Measurements from ENCODE around the gene LHFPL3. TPM values are rescaled to one million over a fixed set of nuclear protein-coding genes. Genes with fewer than 3 reads are reported as not detected.

The LHFPL3 gene
- total and polyA plus RNA-seq, 5 donors from 2014 or later: not detected

DNA sequence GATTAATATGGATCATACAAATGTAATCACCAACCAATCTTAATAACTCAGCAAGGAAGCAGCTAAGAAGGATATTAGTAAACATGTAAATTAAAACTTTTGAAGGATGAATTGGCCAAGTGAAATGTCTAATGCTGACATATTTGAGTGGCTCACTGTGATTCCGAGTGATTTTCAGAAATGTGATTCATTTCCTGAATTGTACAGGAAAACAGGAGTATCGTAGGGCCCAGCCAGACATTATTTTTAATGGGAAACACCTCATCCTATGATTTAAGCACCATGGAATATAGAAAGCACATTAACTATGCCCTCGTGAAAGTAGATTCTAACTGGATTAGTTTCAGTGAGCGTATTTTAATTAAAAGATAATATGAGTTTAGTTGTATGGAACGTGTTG, 82.3 kb downstream of the LHFPL3 start:
- ATAC-seq (ENCODE audit: low read depth in 2 of 2) (no peak), DNase-seq (no peak)
- no peaks in the 10 kb centered on the region for H3K27me3 ChIP-seq (ENCODE audit: control insufficient read depth, insufficient read depth, low read length)
- H3K4me1 ChIP-seq (ENCODE audit: control insufficient read depth, insufficient read depth, low read length, poor library complexity, severe bottlenecking): no peaks in the 10 kb centered on the region
- H3K36me3 ChIP-seq (ENCODE audit: control insufficient read depth, insufficient read depth, low read length): no peaks in the 10 kb centered on the region
- peaks cover 0 to 5% (median 0%) of the 10 kb centered on the region in 7 donors for H3K9me3 Mint-ChIP-seq
- H3K36me3 Mint-ChIP-seq: no peaks in the 10 kb centered on the region
- no peaks in the 10 kb centered on the region for H3K27me3 Mint-ChIP-seq
- H3K27ac Mint-ChIP-seq: no peak overlapping the region
- H3K27ac ChIP-seq (ENCODE audit: insufficient read depth, low read length, poor library complexity, severe bottlenecking): no peak overlapping the region
- no peaks in the 10 kb centered on the region for H3K4me1 Mint-ChIP-seq
- H3K4me3 ChIP-seq (ENCODE audit: low read depth, low read length): no peak overlapping the region
- no peaks in the 10 kb centered on the region for H3K9me3 ChIP-seq (ENCODE audit: control insufficient read depth in 2 of 2, low read length in 2 of 2)
- no peak overlapping the region for H3K4me3 Mint-ChIP-seq

DNA sequence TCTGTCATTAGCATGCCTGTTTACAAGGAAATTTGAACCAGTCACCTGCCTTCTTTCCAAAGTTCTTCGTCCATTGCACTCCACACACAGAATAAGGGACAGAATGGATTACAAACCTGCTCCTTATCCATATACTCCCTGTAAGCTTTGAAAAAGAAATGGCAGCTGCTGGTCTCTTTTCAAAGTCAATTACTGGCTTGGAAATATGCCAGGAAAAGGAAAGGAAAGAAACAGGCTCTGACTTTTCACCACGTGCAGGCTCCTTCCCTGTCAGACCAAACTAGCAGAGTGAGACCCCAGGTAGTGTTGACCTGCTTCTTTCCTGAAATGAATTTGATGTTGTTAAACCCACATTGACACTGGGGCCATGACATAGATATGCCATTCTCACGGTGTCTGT, 84.5 kb downstream of the LHFPL3 start:
- Mint-ChIP-seq H3K27ac (no peak overlapping the region), H3K9me3 (peaks cover 0 to 4% (median 0%) of the 10 kb centered on the region in 7 donors), H3K36me3 (no peaks in the 10 kb centered on the region), H3K4me1 (no peaks in the 10 kb centered on the region), H3K27me3 (no peaks in the 10 kb centered on the region), H3K4me3 (no peak overlapping the region)
- no peaks in the 10 kb centered on the region for H3K9me3 ChIP-seq (ENCODE audit: control insufficient read depth in 2 of 2, low read length in 2 of 2)
- no peak for DNase-seq
- ATAC-seq (ENCODE audit: low read depth in 2 of 2): no peak
- no peak overlapping the region for H3K4me3 ChIP-seq (ENCODE audit: low read depth, low read length)
- no peak overlapping the region for H3K27ac ChIP-seq (ENCODE audit: insufficient read depth, low read length, poor library complexity, severe bottlenecking)
- H3K27me3 ChIP-seq (ENCODE audit: control insufficient read depth, insufficient read depth, low read length): no peaks in the 10 kb centered on the region
- no peaks in the 10 kb centered on the region for H3K4me1 ChIP-seq (ENCODE audit: control insufficient read depth, insufficient read depth, low read length, poor library complexity, severe bottlenecking)
- no peaks in the 10 kb centered on the region for H3K36me3 ChIP-seq (ENCODE audit: control insufficient read depth, insufficient read depth, low read length)

DNA sequence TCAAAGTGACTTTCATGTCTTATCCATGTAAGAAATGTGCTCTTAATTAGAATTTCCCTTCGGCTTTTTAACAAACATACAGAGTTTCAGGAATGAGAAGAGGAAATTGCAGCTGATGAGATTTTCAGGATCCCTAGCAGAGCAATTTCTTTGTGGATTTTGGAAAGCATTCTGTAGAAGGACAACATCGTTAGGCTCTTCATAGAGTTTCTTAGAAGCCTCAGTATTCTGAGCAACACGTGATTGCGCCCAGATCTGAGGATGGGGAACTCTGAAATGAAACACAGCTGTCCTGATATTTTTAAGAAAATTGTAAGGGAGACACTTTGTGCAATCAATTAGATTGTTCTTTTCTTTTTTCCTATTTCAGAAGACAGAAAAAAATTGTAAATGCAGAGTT, 85.8 kb downstream of the LHFPL3 start:
- H3K4me1 Mint-ChIP-seq: no peaks in the 10 kb centered on the region
- no peak overlapping the region for H3K4me3 Mint-ChIP-seq
- no peaks in the 10 kb centered on the region for H3K9me3 ChIP-seq (ENCODE audit: control insufficient read depth in 2 of 2, low read length in 2 of 2)
- DNase-seq (no peak), ATAC-seq (ENCODE audit: low read depth in 2 of 2) (no peak)
- peaks cover 0 to 4% (median 0%) of the 10 kb centered on the region in 7 donors for H3K9me3 Mint-ChIP-seq
- H3K27ac Mint-ChIP-seq: no peak overlapping the region
- H3K36me3 ChIP-seq (ENCODE audit: control insufficient read depth, insufficient read depth, low read length): no peaks in the 10 kb centered on the region
- H3K27ac ChIP-seq (ENCODE audit: insufficient read depth, low read length, poor library complexity, severe bottlenecking): no peak overlapping the region
- H3K4me3 ChIP-seq (ENCODE audit: low read depth, low read length): no peak overlapping the region
- H3K36me3 Mint-ChIP-seq: no peaks in the 10 kb centered on the region
- H3K4me1 ChIP-seq (ENCODE audit: control insufficient read depth, insufficient read depth, low read length, poor library complexity, severe bottlenecking): no peaks in the 10 kb centered on the region
- no peaks in the 10 kb centered on the region for H3K27me3 ChIP-seq (ENCODE audit: control insufficient read depth, insufficient read depth, low read length)
- H3K27me3 Mint-ChIP-seq: no peaks in the 10 kb centered on the region

DNA sequence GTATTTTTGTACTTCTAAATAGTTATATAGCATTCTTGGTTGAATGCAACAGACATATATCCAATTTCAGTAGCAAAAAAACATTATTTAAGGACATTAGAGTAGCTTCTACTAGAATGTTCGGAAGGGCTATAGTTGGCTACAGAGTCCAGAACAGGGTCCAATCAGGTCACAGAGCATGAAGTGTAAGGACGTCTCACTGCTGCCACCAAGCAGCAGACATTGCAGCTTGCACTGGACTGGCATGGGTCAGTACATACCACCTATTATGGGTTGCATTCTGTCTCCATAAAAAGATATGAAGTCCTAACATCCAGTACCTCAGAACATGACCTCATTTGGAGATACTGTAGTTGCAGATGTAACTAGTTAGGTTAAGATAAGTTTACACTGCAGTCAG, 87.3 kb downstream of the LHFPL3 start:
- H3K27me3 Mint-ChIP-seq: no peaks in the 10 kb centered on the region
- H3K9me3 ChIP-seq (ENCODE audit: control insufficient read depth in 2 of 2, low read length in 2 of 2): no peaks in the 10 kb centered on the region
- H3K4me3 Mint-ChIP-seq: no peak overlapping the region

DNA sequence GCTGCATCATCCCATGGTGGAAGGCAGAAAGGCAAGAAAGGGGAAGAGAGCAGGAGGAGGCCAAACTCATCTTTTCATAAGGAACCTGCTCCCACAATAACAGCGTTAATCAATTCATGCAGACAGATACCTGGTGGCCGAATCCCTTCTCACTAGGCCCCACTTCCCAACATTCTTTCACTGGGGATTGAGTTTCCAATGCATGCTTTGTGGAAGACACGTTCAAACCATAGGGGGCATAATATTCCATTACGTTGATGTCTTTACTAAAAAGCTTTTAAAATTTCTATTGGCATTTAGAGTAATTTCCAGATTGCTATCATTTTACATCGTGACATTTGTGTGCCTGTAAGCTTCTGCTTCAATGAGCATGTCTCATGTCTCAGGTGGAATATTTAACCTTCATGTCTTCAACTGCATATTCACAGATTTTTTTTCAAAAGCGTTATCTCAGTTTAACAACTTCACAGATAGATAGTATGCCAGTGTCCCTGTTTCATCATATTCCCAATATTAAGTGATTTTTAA, 88.5 kb downstream of the LHFPL3 start:
- peaks cover 0 to 4% (median 0%) of the 10 kb centered on the region in 7 donors for H3K9me3 Mint-ChIP-seq
- ATAC-seq (ENCODE audit: low read depth in 2 of 2) (no peak), DNase-seq (no peak)
- no peak overlapping the region for H3K4me3 Mint-ChIP-seq
- Histone ChIP-seq H3K4me1 (ENCODE audit: control insufficient read depth, insufficient read depth, low read length, poor library complexity, severe bottlenecking) (no peaks in the 10 kb centered on the region), H3K36me3 (ENCODE audit: control insufficient read depth, insufficient read depth, low read length) (no peaks in the 10 kb centered on the region), H3K27me3 (ENCODE audit: control insufficient read depth, insufficient read depth, low read length) (no peaks in the 10 kb centered on the region), H3K9me3 (ENCODE audit: control insufficient read depth in 2 of 2, low read length in 2 of 2) (no peaks in the 10 kb centered on the region), H3K4me3 (ENCODE audit: low read depth, low read length) (no peak overlapping the region), H3K27ac (ENCODE audit: insufficient read depth, low read length, poor library complexity, severe bottlenecking) (no peak overlapping the region)
- no peak overlapping the region for H3K27ac Mint-ChIP-seq
- no peaks in the 10 kb centered on the region for H3K36me3 Mint-ChIP-seq
- H3K27me3 Mint-ChIP-seq: no peaks in the 10 kb centered on the region
- H3K4me1 Mint-ChIP-seq: no peaks in the 10 kb centered on the region

More for the DNA sequence above, 87.3 kb downstream of the LHFPL3 start:
- DNase-seq (no peak), ATAC-seq (ENCODE audit: low read depth in 2 of 2) (no peak)
- no peak overlapping the region for H3K27ac Mint-ChIP-seq
- no peaks in the 10 kb centered on the region for H3K4me1 Mint-ChIP-seq
- no peaks in the 10 kb centered on the region for H3K4me1 ChIP-seq (ENCODE audit: control insufficient read depth, insufficient read depth, low read length, poor library complexity, severe bottlenecking)
- H3K27me3 ChIP-seq (ENCODE audit: control insufficient read depth, insufficient read depth, low read length): no peaks in the 10 kb centered on the region
- H3K9me3 Mint-ChIP-seq: peaks cover 0 to 4% (median 0%) of the 10 kb centered on the region in 7 donors
- H3K36me3 Mint-ChIP-seq: no peaks in the 10 kb centered on the region
- no peaks in the 10 kb centered on the region for H3K36me3 ChIP-seq (ENCODE audit: control insufficient read depth, insufficient read depth, low read length)
- H3K27ac ChIP-seq (ENCODE audit: insufficient read depth, low read length, poor library complexity, severe bottlenecking): no peak overlapping the region
- H3K4me3 ChIP-seq (ENCODE audit: low read depth, low read length): no peak overlapping the region

DNA sequence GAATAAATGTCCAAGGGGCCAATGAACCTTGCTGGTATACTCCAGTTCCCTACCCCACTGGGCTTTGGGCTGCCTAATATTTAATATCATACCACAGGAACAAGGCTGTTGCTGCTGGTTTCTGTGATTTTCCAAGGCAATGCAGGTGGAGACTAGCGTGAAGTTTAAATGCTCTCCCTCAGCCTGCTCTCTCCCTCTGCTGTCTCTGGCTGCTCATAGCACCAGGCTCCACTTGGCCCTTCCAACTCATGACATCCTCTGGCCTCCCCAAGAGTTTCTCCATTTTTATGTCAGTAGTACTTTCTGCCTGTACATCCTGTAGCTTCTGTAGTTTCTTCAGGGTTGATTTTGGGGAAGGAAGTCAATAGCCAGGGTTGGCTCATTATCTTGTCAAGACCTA, 103.5 kb downstream of the LHFPL3 start:
- peaks cover 0 to 2% (median 0%) of the 10 kb centered on the region in 7 donors for H3K9me3 Mint-ChIP-seq
- H3K36me3 ChIP-seq (ENCODE audit: control insufficient read depth, insufficient read depth, low read length): no peaks in the 10 kb centered on the region
- H3K27me3 ChIP-seq (ENCODE audit: control insufficient read depth, insufficient read depth, low read length): no peaks in the 10 kb centered on the region
- DNase-seq: no peak
- H3K27ac ChIP-seq (ENCODE audit: insufficient read depth, low read length, poor library complexity, severe bottlenecking): no peak overlapping the region
- H3K4me3 ChIP-seq (ENCODE audit: low read depth, low read length): no peak overlapping the region
- H3K9me3 ChIP-seq (ENCODE audit: control insufficient read depth in 2 of 2, low read length in 2 of 2): no peaks in the 10 kb centered on the region
- no peaks in the 10 kb centered on the region for H3K36me3 Mint-ChIP-seq
- ATAC-seq (ENCODE audit: low read depth in 2 of 2): no peak
- H3K4me1 ChIP-seq (ENCODE audit: control insufficient read depth, insufficient read depth, low read length, poor library complexity, severe bottlenecking): no peaks in the 10 kb centered on the region
- H3K4me1 Mint-ChIP-seq: no peaks in the 10 kb centered on the region
- no peaks in the 10 kb centered on the region for H3K27me3 Mint-ChIP-seq
- H3K4me3 Mint-ChIP-seq: no peak overlapping the region
- H3K27ac Mint-ChIP-seq: no peak overlapping the region

DNA sequence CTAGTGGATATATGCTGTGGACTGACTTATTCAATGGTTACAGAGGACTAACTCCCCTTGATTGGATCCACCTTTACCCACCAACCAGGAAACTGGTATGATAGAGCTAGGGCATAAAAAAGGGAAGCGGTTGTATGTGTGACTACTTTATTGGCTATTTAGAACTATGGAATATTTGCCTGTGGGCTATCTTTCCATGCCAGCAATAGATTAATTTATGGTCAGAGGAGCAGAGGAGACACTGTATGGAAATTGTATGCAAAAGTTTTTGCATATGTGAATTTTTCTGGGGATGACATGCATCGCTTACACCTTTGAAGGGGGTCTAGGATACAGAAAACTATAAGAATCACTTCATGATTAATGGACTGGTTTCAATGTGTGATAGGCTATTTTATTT, 105.7 kb downstream of the LHFPL3 start:
- peaks cover 2% of the 10 kb centered on the region for H3K27me3 ChIP-seq (ENCODE audit: control insufficient read depth, insufficient read depth, low read length)

DNA sequence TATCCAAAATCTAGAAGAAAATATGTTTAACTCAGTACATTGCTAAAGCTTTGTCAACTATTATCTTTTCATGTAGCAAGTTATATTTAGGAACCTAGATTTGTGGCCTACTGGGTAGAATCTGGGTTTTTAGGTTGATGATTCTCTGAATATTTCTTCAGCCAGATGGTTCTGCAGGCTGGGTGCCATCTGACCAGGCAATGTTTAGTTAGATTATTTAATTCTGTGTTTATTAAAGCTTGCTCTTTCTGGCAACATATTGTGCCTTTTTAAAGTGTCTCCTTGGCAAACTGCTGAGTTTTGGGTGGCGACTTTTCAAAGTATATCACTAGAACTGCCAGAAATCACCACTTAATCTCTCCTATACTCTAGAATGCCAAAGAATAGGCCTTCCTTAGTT, 114.1 kb downstream of the LHFPL3 start:
- H3K4me1 ChIP-seq (ENCODE audit: control insufficient read depth, insufficient read depth, low read length, poor library complexity, severe bottlenecking): no peaks in the 10 kb centered on the region
- H3K4me3 Mint-ChIP-seq: no peak overlapping the region
- no peaks in the 10 kb centered on the region for H3K36me3 ChIP-seq (ENCODE audit: control insufficient read depth, insufficient read depth, low read length)
- H3K9me3 ChIP-seq (ENCODE audit: control insufficient read depth in 2 of 2, low read length in 2 of 2): no peaks in the 10 kb centered on the region
- H3K27ac ChIP-seq (ENCODE audit: insufficient read depth, low read length, poor library complexity, severe bottlenecking): no peak overlapping the region
- H3K9me3 Mint-ChIP-seq: no peaks in the 10 kb centered on the region
- no peaks in the 10 kb centered on the region for H3K4me1 Mint-ChIP-seq
- H3K27me3 Mint-ChIP-seq: peaks cover 4% of the 10 kb centered on the region
- H3K36me3 Mint-ChIP-seq: no peaks in the 10 kb centered on the region
- DNase-seq (no peak), ATAC-seq (ENCODE audit: low read depth in 2 of 2) (no peak)
- no peak overlapping the region for H3K27ac Mint-ChIP-seq
- H3K27me3 ChIP-seq (ENCODE audit: control insufficient read depth, insufficient read depth, low read length): no peaks in the 10 kb centered on the region
- H3K4me3 ChIP-seq (ENCODE audit: low read depth, low read length): no peak overlapping the region

More for the DNA sequence above, 105.7 kb downstream of the LHFPL3 start:
- Histone ChIP-seq H3K4me3 (ENCODE audit: low read depth, low read length) (no peak overlapping the region), H3K36me3 (ENCODE audit: control insufficient read depth, insufficient read depth, low read length) (no peaks in the 10 kb centered on the region), H3K9me3 (ENCODE audit: control insufficient read depth in 2 of 2, low read length in 2 of 2) (no peaks in the 10 kb centered on the region), H3K27ac (ENCODE audit: insufficient read depth, low read length, poor library complexity, severe bottlenecking) (no peak overlapping the region), H3K4me1 (ENCODE audit: control insufficient read depth, insufficient read depth, low read length, poor library complexity, severe bottlenecking) (no peaks in the 10 kb centered on the region)
- Mint-ChIP-seq H3K27ac (no peak overlapping the region), H3K9me3 (peaks cover 0 to 2% (median 0%) of the 10 kb centered on the region in 7 donors), H3K27me3 (peaks cover 4% of the 10 kb centered on the region), H3K36me3 (no peaks in the 10 kb centered on the region), H3K4me3 (no peak overlapping the region), H3K4me1 (no peaks in the 10 kb centered on the region)
- ATAC-seq (ENCODE audit: low read depth in 2 of 2): no peak
- no peak for DNase-seq

Data from CD4-positive, CD25-positive, alpha-beta regulatory T cell (primary cell).